GM18499 (cell line): ENCODE measurements around the gene PDLIM5.
"Not testable (repeated sequence)": the region's sequence is repeated elsewhere in the genome, so short reads cannot be mapped to it uniquely, and the experiment has no call there.

Experiments
- ATAC-seq: cut with Tn5 transposase; IDR thresholded peaks from one replicate; pipeline ENCODE4 v1.9.1; 2021; ENCODE audit warnings: moderate number of reproducible peaks; ENCODE audit not compliant: insufficient read depth, unreplicated experiment

Gene PDLIM5

GRCh38 chr4:94459462-94460161 is 7.9 kb downstream of the PDLIM5 start:
- no peak for ATAC-seq

GRCh38 chr4:94461506-94461905 is 9.8 kb downstream of the PDLIM5 start:
- ATAC-seq, result no peak

GRCh38 chr4:94462572-94462971 is 10.8 kb downstream of the PDLIM5 start:
- no peak for ATAC-seq

GRCh38 chr4:94463771-94464170 is 12.0 kb downstream of the PDLIM5 start:
- ATAC-seq, result no peak

GRCh38 chr4:94466371-94466770 is 14.6 kb downstream of the PDLIM5 start:
- ATAC-seq, result no peak

GRCh38 chr4:94466923-94467322 is 15.2 kb downstream of the PDLIM5 start:
- no peak for ATAC-seq

- no peak for ATAC-seq
These were observed 16.5 kb downstream of the PDLIM5 start for GRCh38 chr4:94468093-94468769.

GRCh38 chr4:94469221-94469784 is 17.6 kb downstream of the PDLIM5 start:
- ATAC-seq, result no peak

GRCh38 chr4:94470132-94470531 is 18.4 kb downstream of the PDLIM5 start:
- ATAC-seq, result no peak

- ATAC-seq, result not testable (repeated sequence)
These were observed 19.0 kb downstream of the PDLIM5 start for GRCh38 chr4:94470782-94471181.

- no peak for ATAC-seq
These were observed 20.5 kb downstream of the PDLIM5 start for GRCh38 chr4:94472056-94472826.

- no peak for ATAC-seq
These were observed 23.3 kb downstream of the PDLIM5 start for GRCh38 chr4:94475050-94475449.

- ATAC-seq, result no peak
These were observed 24.1 kb downstream of the PDLIM5 start for GRCh38 chr4:94475794-94476193.

GRCh38 chr4:94477227-94477626 is 25.5 kb downstream of the PDLIM5 start:
- no peak for ATAC-seq

- ATAC-seq, result not testable (repeated sequence)
These were observed 27.1 kb downstream of the PDLIM5 start for GRCh38 chr4:94478805-94479204.

- no peak for ATAC-seq
These were observed 27.8 kb downstream of the PDLIM5 start for GRCh38 chr4:94479358-94480141.

- no peak for ATAC-seq
These were observed 28.7 kb downstream of the PDLIM5 start for GRCh38 chr4:94480362-94480951.

GRCh38 chr4:94483895-94484294 is 32.2 kb downstream of the PDLIM5 start:
- no peak for ATAC-seq

GRCh38 chr4:94484818-94485217 is 33.1 kb downstream of the PDLIM5 start:
- ATAC-seq, result no peak

GRCh38 chr4:94486372-94486801 is 34.6 kb downstream of the PDLIM5 start:
- no peak for ATAC-seq
